ENCODE results near the gene SALL2.

GRCh38 chr14:21543963-21544362 is 17.8 kb upstream of the SALL2 start:
- TF ChIP-seq CTCF (IDR thresholded peaks at IDR 0.05; ENCODE audit: low read depth, low read length, missing input control) (no peak), YY1 (IDR thresholded peaks at IDR 0.05) (no peak), MAX (IDR thresholded peaks at IDR 0.05) (no peak), TAF1 (conservative IDR thresholded peaks at IDR 0.05) (no peak), JUND (IDR thresholded peaks at IDR 0.05) (no peak), ZBTB33 (IDR thresholded peaks at IDR 0.05) (no peak), GABPA (IDR thresholded peaks at IDR 0.05 in 1 of 2, conservative IDR thresholded peaks at IDR 0.05 in 1 of 2) (no peak), FOXA2 (IDR thresholded peaks at IDR 0.05) (no peak), RAD21 (IDR thresholded peaks at IDR 0.05) (no peak), RXRA (IDR thresholded peaks at IDR 0.05) (no peak)

All from liver (tissue), 3 donors.